Gastroesophageal sphincter (tissue), 2 donors: ENCODE results near the gene PPARG.

ENCODE experiments used
- POLR2A ChIP-seq, 2 donors: fragments of 450-650 bp; IDR thresholded peaks; one replicate each; pipeline ENCODE4 v1.6.1; 2017; ENCODE audit warnings: antibody characterized with exemption in 2 of 2, mild to moderate bottlenecking in 2 of 2, moderate library complexity in 1 of 2
- POLR2AphosphoS5 ChIP-seq: sonication (generic); formaldehyde crosslinking; IDR thresholded peaks from one replicate; pipeline ENCODE4 v1.6.1; 2017; ENCODE audit warnings: antibody characterized with exemption

DNA sequence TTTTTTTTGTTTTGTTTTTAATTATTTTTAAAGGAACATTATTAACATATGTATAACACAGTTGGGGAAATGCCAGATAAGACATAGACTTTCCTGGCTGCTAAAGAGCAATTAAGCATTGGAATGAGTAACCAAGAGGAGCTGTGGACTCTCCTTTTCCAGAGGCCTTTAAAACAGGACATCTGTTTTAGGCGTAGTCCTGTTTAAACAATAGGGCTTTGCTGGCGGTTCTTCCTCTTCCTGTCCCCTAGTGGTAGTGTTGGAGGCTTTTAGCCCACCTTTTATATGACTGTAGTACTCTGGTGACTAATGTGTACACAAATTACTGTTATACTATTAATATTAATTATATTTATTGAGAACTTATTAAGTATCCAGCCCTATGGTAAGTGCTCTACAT is 81.9 kb downstream of the PPARG start:
- TF ChIP-seq POLR2AphosphoS5 (no peak), POLR2A (IDR thresholded peaks at IDR 0.05) (no peak)
